Esophagus squamous epithelium (tissue), 4 donors: Measurements from ENCODE around the gene FYN.

Source experiments
- POLR2A ChIP-seq, 4 donors: fragments of 450-650 bp; IDR thresholded peaks; one replicate each; pipeline ENCODE4 v1.6.1; 2017; ENCODE audit warnings: antibody characterized with exemption in 4 of 4, mild to moderate bottlenecking in 4 of 4, moderate library complexity in 3 of 4
- TF ChIP-seq, protein P1 (sequence below), 6 experiments: fragments of 450-650 bp in 4 of 6; fragments of 200-600 bp in 2 of 6; sonication (generic) in 2 of 6; IDR thresholded peaks; one replicate each; pipeline ENCODE4 v1.5.1; 2016 to 2019; ENCODE audit warnings: antibody characterized with exemption in 6 of 6, mild to moderate bottlenecking in 4 of 6, moderate library complexity in 4 of 6

DNA sequence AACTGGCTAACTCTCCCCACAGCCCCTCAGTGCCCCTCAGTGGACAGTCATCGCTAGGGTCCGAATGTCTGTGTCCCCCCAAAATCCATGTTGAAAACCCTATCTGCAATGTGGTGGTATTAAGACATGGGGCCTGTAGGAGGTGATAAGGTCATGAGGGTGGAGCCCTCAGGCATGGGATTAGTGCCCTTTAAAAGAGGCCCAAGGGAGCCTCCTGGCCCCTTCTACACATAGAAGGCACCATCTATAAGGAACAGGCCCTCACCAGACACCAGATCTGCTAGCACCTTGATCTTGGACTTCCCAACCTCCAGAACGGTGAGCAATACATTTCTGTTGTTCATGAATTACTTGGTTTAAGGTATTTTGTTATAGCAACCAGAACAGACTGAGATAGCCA lies 260.9 kb downstream of the FYN start:
- TF ChIP-seq, protein P1, sequence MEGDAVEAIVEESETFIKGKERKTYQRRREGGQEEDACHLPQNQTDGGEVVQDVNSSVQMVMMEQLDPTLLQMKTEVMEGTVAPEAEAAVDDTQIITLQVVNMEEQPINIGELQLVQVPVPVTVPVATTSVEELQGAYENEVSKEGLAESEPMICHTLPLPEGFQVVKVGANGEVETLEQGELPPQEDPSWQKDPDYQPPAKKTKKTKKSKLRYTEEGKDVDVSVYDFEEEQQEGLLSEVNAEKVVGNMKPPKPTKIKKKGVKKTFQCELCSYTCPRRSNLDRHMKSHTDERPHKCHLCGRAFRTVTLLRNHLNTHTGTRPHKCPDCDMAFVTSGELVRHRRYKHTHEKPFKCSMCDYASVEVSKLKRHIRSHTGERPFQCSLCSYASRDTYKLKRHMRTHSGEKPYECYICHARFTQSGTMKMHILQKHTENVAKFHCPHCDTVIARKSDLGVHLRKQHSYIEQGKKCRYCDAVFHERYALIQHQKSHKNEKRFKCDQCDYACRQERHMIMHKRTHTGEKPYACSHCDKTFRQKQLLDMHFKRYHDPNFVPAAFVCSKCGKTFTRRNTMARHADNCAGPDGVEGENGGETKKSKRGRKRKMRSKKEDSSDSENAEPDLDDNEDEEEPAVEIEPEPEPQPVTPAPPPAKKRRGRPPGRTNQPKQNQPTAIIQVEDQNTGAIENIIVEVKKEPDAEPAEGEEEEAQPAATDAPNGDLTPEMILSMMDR (IDR thresholded peaks at IDR 0.05) = no peak
- TF ChIP-seq POLR2A (IDR thresholded peaks at IDR 0.05) = no peak
